Activated T-cell treated with anti-CD3 and anti-CD28 coated beads for 1 hour (primary cell): ENCODE results near the gene SRCIN1.

ENCODE experiments used
- DNase-seq: peaks from one replicate; pipeline ENCODE4 v3.0.0-alpha.2; 2020; ENCODE audit warnings: low read depth

SRCIN1 gene

GRCh38 chr17:38583176-38583575 lies 22.6 kb downstream of the SRCIN1 start:
- DNase-seq, result no peak

GRCh38 chr17:38582069-38582468 lies 23.7 kb downstream of the SRCIN1 start:
- DNase-seq, result no peak

GRCh38 chr17:38579934-38580333 lies 25.8 kb downstream of the SRCIN1 start:
- DNase-seq, result no peak

- no peak for DNase-seq
Measured at GRCh38 chr17:38579083-38579480, 26.7 kb downstream of the SRCIN1 start.

GRCh38 chr17:38578229-38579082 lies 27.3 kb downstream of the SRCIN1 start:
- no peak for DNase-seq

GRCh38 chr17:38577645-38578173 lies 28.0 kb downstream of the SRCIN1 start:
- no peak for DNase-seq

- DNase-seq, result no peak
Measured at GRCh38 chr17:38577244-38577643, 28.5 kb downstream of the SRCIN1 start.

- DNase-seq, result no peak
Measured at GRCh38 chr17:38575781-38576180, 30.0 kb downstream of the SRCIN1 start.

- DNase-seq, result no peak
Measured at GRCh38 chr17:38574712-38575111, 31.0 kb downstream of the SRCIN1 start.

GRCh38 chr17:38572669-38573365 lies 32.9 kb downstream of the SRCIN1 start:
- no peak for DNase-seq

GRCh38 chr17:38571833-38572668 lies 33.7 kb downstream of the SRCIN1 start:
- DNase-seq, result no peak

- DNase-seq, result no peak
Measured at GRCh38 chr17:38569701-38570512, 35.8 kb downstream of the SRCIN1 start.

GRCh38 chr17:38568845-38569510 lies 36.8 kb downstream of the SRCIN1 start:
- no peak for DNase-seq

GRCh38 chr17:38568274-38568673 lies 37.5 kb downstream of the SRCIN1 start:
- DNase-seq, result no peak

GRCh38 chr17:38567350-38567749 lies 38.4 kb downstream of the SRCIN1 start:
- DNase-seq, result no peak

- DNase-seq, result no peak
Measured at GRCh38 chr17:38566666-38567031, 39.1 kb downstream of the SRCIN1 start.

- DNase-seq, result no peak
Measured at GRCh38 chr17:38565853-38566665, 39.7 kb downstream of the SRCIN1 start.

GRCh38 chr17:38564869-38565268 lies 40.9 kb downstream of the SRCIN1 start:
- DNase-seq, result no peak

- DNase-seq, result no peak
Measured at GRCh38 chr17:38564254-38564837, 41.4 kb downstream of the SRCIN1 start.
